H9 (cell line): ENCODE results near the gene ATRIP. TPM values are rescaled to one million over a fixed set of nuclear protein-coding genes. Genes with fewer than 3 reads are reported as not detected.

Experiments
- DNase-seq: peaks from one replicate; pipeline ENCODE4 v3.0.0-alpha.2; 2017
- H2AFZ ChIP-seq: one replicate; pipeline ENCODE4 v1.6.1; 2013; ENCODE audit warnings: mild to moderate bottlenecking, low read length, control low read depth, moderate library complexity
- H2AK5ac ChIP-seq: 2 replicates; pipeline ENCODE4 v1.6.1; 2013; ENCODE audit warnings: low read length, control low read depth, mixed read lengths; ENCODE audit not compliant: insufficient read length
- H2BK120ac ChIP-seq: one replicate; pipeline ENCODE4 v1.6.1; 2013; ENCODE audit warnings: low read depth, mild to moderate bottlenecking, low read length, control low read depth, inconsistent platforms; ENCODE audit not compliant: poor library complexity, severe bottlenecking
- H2BK12ac ChIP-seq: 2 replicates; pipeline ENCODE4 v1.6.1; 2013; ENCODE audit warnings: low read length, control low read depth, mixed read lengths, low read depth; ENCODE audit not compliant: insufficient read length
- H2BK15ac ChIP-seq: 2 replicates; pipeline ENCODE4 v1.6.1; 2013; ENCODE audit warnings: low read depth, low read length, control low read depth
- H2BK20ac ChIP-seq: one replicate; pipeline ENCODE4 v1.6.1; 2013; ENCODE audit warnings: low read depth, mild to moderate bottlenecking, low read length, control low read depth, inconsistent platforms; ENCODE audit not compliant: poor library complexity, severe bottlenecking
- H2BK5ac ChIP-seq: 2 replicates; pipeline ENCODE4 v1.6.1; 2013; ENCODE audit warnings: low read length, control low read depth, mixed read lengths; ENCODE audit not compliant: insufficient read length
- H3K14ac ChIP-seq: 2 replicates; pipeline ENCODE4 v1.6.1; 2013; ENCODE audit warnings: low read length, control low read depth; ENCODE audit not compliant: insufficient read depth
- H3K18ac ChIP-seq: 2 replicates; pipeline ENCODE4 v1.6.1; 2013; ENCODE audit warnings: low read depth, mild to moderate bottlenecking, mixed read lengths, low read length, control low read depth; ENCODE audit not compliant: insufficient read length
- H3K23ac ChIP-seq: 2 replicates; pipeline ENCODE4 v1.6.1; 2013; ENCODE audit warnings: low read length, control low read depth, mixed read lengths, low read depth; ENCODE audit not compliant: insufficient read length
- H3K23me2 ChIP-seq: 2 replicates; pipeline ENCODE4 v1.6.1; 2013; ENCODE audit warnings: low read depth, mild to moderate bottlenecking, mixed read lengths, low read length, control low read depth; ENCODE audit not compliant: insufficient read length, poor library complexity, severe bottlenecking
- H3K27ac ChIP-seq: 2 replicates; pipeline ENCODE4 v1.5.1; 2013; ENCODE audit warnings: low read length, control low read depth, mixed read lengths, low read depth; ENCODE audit not compliant: insufficient read length
- H3K27me3 ChIP-seq: 2 replicates; pipeline ENCODE4 v1.6.1; 2013; ENCODE audit warnings: low read length, control low read depth, inconsistent platforms; ENCODE audit not compliant: insufficient read depth
- H3K4ac ChIP-seq: 2 replicates; pipeline ENCODE4 v1.6.1; 2013; ENCODE audit warnings: low read depth, mild to moderate bottlenecking, control low read depth, inconsistent platforms, low read length, moderate library complexity
- H3K4me1 ChIP-seq: 2 replicates; pipeline ENCODE4 v1.6.1; 2013; ENCODE audit warnings: low read length, control low read depth, inconsistent platforms; ENCODE audit not compliant: insufficient read depth
- H3K4me2 ChIP-seq: 2 replicates; pipeline ENCODE4 v1.6.1; 2013; ENCODE audit warnings: low read length, control low read depth, mixed read lengths; ENCODE audit not compliant: insufficient read length, insufficient read depth
- H3K56ac ChIP-seq: 2 replicates; pipeline ENCODE4 v1.6.1; 2013; ENCODE audit warnings: low read depth, mild to moderate bottlenecking, mixed read lengths, low read length, control low read depth; ENCODE audit not compliant: insufficient read length
- H3K79me1 ChIP-seq: 2 replicates; pipeline ENCODE4 v1.6.1; 2013; ENCODE audit warnings: low read depth, mild to moderate bottlenecking, moderate library complexity, low read length, control low read depth, inconsistent platforms; ENCODE audit not compliant: insufficient read depth, poor library complexity, severe bottlenecking
- H3K79me2 ChIP-seq: 2 replicates; pipeline ENCODE4 v1.6.1; 2013; ENCODE audit warnings: low read length, control low read depth, inconsistent platforms; ENCODE audit not compliant: insufficient read depth
- H3K9ac ChIP-seq: 2 replicates; pipeline ENCODE4 v1.6.1; 2013; ENCODE audit warnings: low read length, control low read depth, mixed read lengths; ENCODE audit not compliant: insufficient read length; ENCODE audit errors: extremely low read depth
- H3K9me3 ChIP-seq: one replicate; pipeline ENCODE4 v1.6.1; 2013; ENCODE audit warnings: low read depth, low read length, inconsistent platforms; ENCODE audit not compliant: control insufficient read depth
- H3T11ph ChIP-seq: one replicate; pipeline ENCODE4 v1.6.1; 2013; ENCODE audit warnings: mild to moderate bottlenecking, low read length, control low read depth, inconsistent platforms
- H4K20me1 ChIP-seq: one replicate; pipeline ENCODE4 v1.6.1; 2013; ENCODE audit not compliant: control insufficient read depth, insufficient read length, insufficient read depth
- H4K5ac ChIP-seq: 2 replicates; pipeline ENCODE4 v1.6.1; 2013; ENCODE audit warnings: low read depth, mild to moderate bottlenecking, mixed read lengths, low read length, control low read depth; ENCODE audit not compliant: insufficient read length
- H4K8ac ChIP-seq: replicated peaks from 2 replicates; pipeline ENCODE4 v1.6.1; 2013; ENCODE audit warnings: low read length, control low read depth, mixed read lengths, low read depth; ENCODE audit not compliant: insufficient read length
- H4K91ac ChIP-seq: 2 replicates; pipeline ENCODE4 v1.6.1; 2013; ENCODE audit warnings: low read depth, mild to moderate bottlenecking, moderate library complexity, mixed read lengths, low read length, control low read depth; ENCODE audit not compliant: insufficient read length
- H3K27ac Mint-ChIP-seq, 3 experiments: 2 replicates in 2 of 3; 3 replicates in 1 of 3; pipeline ENCODE4 v1.8.0; 2020 to 2021; ENCODE audit warnings: mixed read lengths in 3 of 3, mild to moderate bottlenecking in 1 of 3, moderate library complexity in 1 of 3
- H3K27me3 Mint-ChIP-seq: 2 replicates; pipeline ENCODE4 v1.8.0; 2021; ENCODE audit warnings: low read depth, mild to moderate bottlenecking, moderate library complexity, mixed read lengths
- H3K36me3 Mint-ChIP-seq, 3 experiments: 2 replicates in 2 of 3; 3 replicates in 1 of 3; pipeline ENCODE4 v1.8.0; 2020 to 2021; ENCODE audit warnings: low read depth in 3 of 3, mixed read lengths in 3 of 3; ENCODE audit not compliant: insufficient read depth in 1 of 3
- H3K4me1 Mint-ChIP-seq, 2 experiments: 2 replicates each; pipeline ENCODE4 v1.8.0; 2020; ENCODE audit warnings: mixed read lengths in 2 of 2
- H3K4me3 Mint-ChIP-seq, 2 experiments: 2 replicates in 1 of 2; 3 replicates in 1 of 2; pipeline ENCODE4 v1.8.0; 2020 to 2021; ENCODE audit warnings: mild to moderate bottlenecking in 2 of 2, mixed read lengths in 2 of 2, moderate library complexity in 1 of 2
- H3K9me3 Mint-ChIP-seq, 2 experiments: 2 replicates in 1 of 2; 3 replicates in 1 of 2; pipeline ENCODE4 v1.8.0; 2020; ENCODE audit warnings: mild to moderate bottlenecking in 2 of 2, mixed read lengths in 2 of 2, moderate library complexity in 1 of 2
- CTCF ChIP-seq: fragments of 200-600 bp; sonication (generic); conservative IDR thresholded peaks from 3 replicates; pipeline ENCODE4 v1.8.0; 2021; ENCODE audit warnings: antibody characterized with exemption, mild to moderate bottlenecking
- WGBS: extraction: QIAGEN DNeasy Blood & Tissue Kit; methylation state at CpG from one replicate; pipeline ENCODE4 v1.1.7; 2013; ENCODE audit warnings: missing lambda C conversion rate, low lambda C conversion rate, mixed read lengths; ENCODE audit not compliant: insufficient read length; ENCODE audit errors: extremely low coverage; 5-methylcytosine and 5-hydroxymethylcytosine counted together
- total RNA-seq: library from RNA; stranded (reverse); gene quantifications from 2 replicates; pipeline ENCODE4 v1.2.1, GENCODE V29; 2021

The ATRIP gene
- total RNA-seq, 1 experiment from 2014 or later, result 16.3 TPM

GRCh38 chr3:48426401-48426909 is 20.1 kb upstream of the ATRIP start:
- peaks cover 10 to 35% (median 29%) of the 10 kb centered on the region in 3 experiments; a peak in 6 of 7 replicates for H3K36me3 Mint-ChIP-seq
- Histone ChIP-seq H3K79me2 (peaks cover 35% of the 10 kb centered on the region; the same call in 1 of the 2 replicates), H4K20me1 (no peaks in the 10 kb centered on the region), H3K79me1 (no peaks in the 10 kb centered on the region), H2BK15ac (no peak overlapping the region), H2BK20ac (no peak overlapping the region), H3K23ac (no peak overlapping the region), H3K14ac (no peak overlapping the region; the same call in 1 of the 2 replicates), H3K4me1 (peaks cover 13% of the 10 kb centered on the region; the same call in 1 of the 2 replicates), H2AFZ (no peak overlapping the region), H4K5ac (no peak overlapping the region), H2BK12ac (no peak overlapping the region), H3K23me2 (peaks cover 13% of the 10 kb centered on the region), H3K9ac (no peak overlapping the region), H3K27me3 (no peaks in the 10 kb centered on the region), H2BK120ac (no peak overlapping the region), H2BK5ac (no peak overlapping the region), H3K27ac (no peak overlapping the region), H2AK5ac (no peak overlapping the region), H3K4me2 (no peak overlapping the region), H3K9me3 (no peaks in the 10 kb centered on the region), H3K4ac (no peak overlapping the region), H4K8ac (no peak overlapping the region), H3K18ac (no peak overlapping the region), H4K91ac (no peak overlapping the region), H3T11ph (no peak overlapping the region), H3K56ac (no peak overlapping the region)
- WGBS, result no CpG with 5 or more reads among the region's 11 CpGs
- H3K4me3 Mint-ChIP-seq, result peak overlapping the region in 1 of 2 experiments; percentile 15; a peak in 1 of 5 replicates
- H3K27ac Mint-ChIP-seq, result no peak overlapping the region
- DNase-seq, result no peak
- H3K27me3 Mint-ChIP-seq, result no peaks in the 10 kb centered on the region
- no peak for TF ChIP-seq CTCF
- H3K4me1 Mint-ChIP-seq, result peaks cover 42 to 48% of the 10 kb centered on the region in 2 experiments
- no peaks in the 10 kb centered on the region for H3K9me3 Mint-ChIP-seq
